Stimulated activated naive B cell treated with anti-CD40 and anti-IgM and Interleukin-4, amounts not matched to agents 10 μg/mL and 1 μg/mL and 100 μg/mL, for 72 hours (primary cell): Measurements from ENCODE around the gene CCDC148.
"Not testable (repeated sequence)": the region's sequence is repeated elsewhere in the genome, so short reads cannot be mapped to it uniquely, and the experiment has no call there.

Experiments
- ATAC-seq, 2 donors: fragments of 150-1000 bp; cut with Tn5 transposase; replicated peaks; 2 replicates each; pipeline ENCODE4 v1.10.0; 2021; ENCODE audit warnings: moderate library complexity in 1 of 2
- DNase-seq: peaks from one replicate; pipeline ENCODE4 v3.0.0; 2021
- H3K27ac Mint-ChIP-seq: one replicate; pipeline ENCODE4 v1.8.0; 2022; ENCODE audit warnings: mild to moderate bottlenecking, mixed read lengths
- H3K27me3 Mint-ChIP-seq, 2 donors: one replicate each; pipeline ENCODE4 v1.8.0; 2022; ENCODE audit warnings: mixed read lengths in 2 of 2
- H3K36me3 Mint-ChIP-seq, 2 donors: one replicate each; pipeline ENCODE4 v1.8.0; 2022; ENCODE audit warnings: mixed read lengths in 2 of 2, mild to moderate bottlenecking in 1 of 2
- H3K4me1 Mint-ChIP-seq, 2 donors: one replicate each; pipeline ENCODE4 v1.8.0; 2022; ENCODE audit warnings: mixed read lengths in 2 of 2, mild to moderate bottlenecking in 1 of 2
- H3K4me3 Mint-ChIP-seq, 2 donors: one replicate each; pipeline ENCODE4 v1.8.0; 2022; ENCODE audit warnings: mild to moderate bottlenecking in 2 of 2, mixed read lengths in 2 of 2, moderate library complexity in 1 of 2
- H3K9me3 Mint-ChIP-seq, 2 donors: one replicate each; pipeline ENCODE4 v1.8.0; 2022; ENCODE audit warnings: mixed read lengths in 2 of 2, mild to moderate bottlenecking in 1 of 2

The CCDC148 gene

DNA sequence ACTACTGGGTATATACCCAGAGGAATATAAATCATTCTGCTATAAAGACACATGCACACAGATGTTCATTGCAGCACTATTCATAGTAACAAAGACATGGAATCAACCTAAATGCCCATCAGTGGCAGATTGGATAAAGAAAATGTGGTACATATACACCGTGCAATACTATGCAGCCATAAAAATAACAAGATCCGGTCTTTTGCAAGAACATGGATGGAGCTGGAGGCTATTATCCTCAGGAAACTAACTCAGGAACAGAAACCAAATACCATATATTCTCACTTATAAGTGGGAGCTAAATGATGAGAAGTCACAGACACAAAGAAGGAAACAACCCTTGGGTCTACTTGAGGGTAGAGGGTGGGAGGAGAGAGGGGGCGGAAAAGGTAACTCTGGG lies 16.7 kb upstream of the CCDC148 start:
- H3K27me3 Mint-ChIP-seq, H3K4me3 Mint-ChIP-seq, H3K27ac Mint-ChIP-seq, H3K9me3 Mint-ChIP-seq, ATAC-seq, DNase-seq, H3K36me3 Mint-ChIP-seq: not testable (repeated sequence)
- peaks cover 8 to 11% of the 10 kb centered on the region in 2 donors for H3K4me1 Mint-ChIP-seq

DNA sequence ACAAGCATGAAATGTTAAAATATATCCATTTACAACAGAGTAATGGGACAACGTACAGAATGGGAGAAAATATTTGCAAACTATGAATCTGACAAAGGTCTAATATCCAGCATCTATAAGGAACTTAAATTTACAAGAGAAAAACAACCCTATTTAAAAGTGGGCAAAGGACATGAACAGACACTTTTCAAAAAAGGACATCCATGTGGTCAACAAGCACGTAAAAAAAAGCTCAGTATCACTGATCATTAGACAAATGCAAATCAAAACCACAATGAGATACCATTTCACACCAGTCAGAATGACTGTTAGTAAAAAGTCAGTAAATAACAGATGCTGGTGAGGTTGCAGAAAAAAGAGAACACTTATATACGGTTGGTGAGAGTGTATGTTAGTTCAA lies 16.3 kb upstream of the CCDC148 start:
- not testable (repeated sequence) for H3K27me3 Mint-ChIP-seq, H3K4me3 Mint-ChIP-seq, DNase-seq, H3K36me3 Mint-ChIP-seq, ATAC-seq, H3K4me1 Mint-ChIP-seq, H3K9me3 Mint-ChIP-seq, H3K27ac Mint-ChIP-seq

GRCh38 chr2:158467248-158467647 lies 10.7 kb upstream of the CCDC148 start:
- DNase-seq (no peak), ATAC-seq (no peak)
- Mint-ChIP-seq H3K36me3 (peaks cover 3% of the 10 kb centered on the region in 2 donors), H3K27ac (no peak overlapping the region), H3K4me3 (no peak overlapping the region), H3K27me3 (no peaks in the 10 kb centered on the region), H3K4me1 (no peaks in the 10 kb centered on the region), H3K9me3 (no peaks in the 10 kb centered on the region)

GRCh38 chr2:158464426-158465281 lies 8.1 kb upstream of the CCDC148 start:
- H3K4me1 Mint-ChIP-seq = peaks cover 4% of the 10 kb centered on the region in 2 donors
- H3K4me3 Mint-ChIP-seq = no peak overlapping the region
- no peak overlapping the region for H3K27ac Mint-ChIP-seq
- DNase-seq = no peak
- no peaks in the 10 kb centered on the region for H3K36me3 Mint-ChIP-seq
- H3K9me3 Mint-ChIP-seq = no peaks in the 10 kb centered on the region
- peak; percentile 56 to 61 for ATAC-seq
- peaks cover 0 to 4% of the 10 kb centered on the region in 2 donors for H3K27me3 Mint-ChIP-seq

DNA sequence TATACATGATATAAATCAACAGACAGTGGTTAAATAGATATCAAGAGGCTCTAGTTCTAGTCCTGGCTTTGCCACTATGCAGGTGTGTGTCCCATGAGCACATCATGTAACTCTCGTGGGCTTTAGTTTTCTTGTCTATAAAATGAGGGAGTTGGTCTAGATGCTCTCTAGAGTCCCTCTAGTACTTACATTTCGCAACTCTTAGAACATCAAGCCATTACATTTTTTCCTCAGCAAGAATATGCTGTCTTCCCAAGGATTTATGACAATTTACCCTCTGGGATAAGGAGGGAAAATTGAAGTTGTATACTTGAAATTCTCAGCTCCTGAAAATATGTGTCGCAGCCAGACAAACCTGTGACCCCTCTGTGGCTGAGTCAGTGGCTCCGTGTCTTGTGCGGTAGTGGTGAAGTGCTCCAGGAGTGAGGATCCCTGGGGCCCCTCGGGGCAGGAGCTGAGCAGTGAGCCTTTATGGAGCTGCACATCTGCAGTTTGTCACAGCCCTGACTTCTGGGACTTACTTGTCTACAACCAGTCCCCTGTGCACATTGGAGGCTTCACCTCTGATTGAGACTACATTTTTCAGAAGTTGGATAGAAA lies 7.0 kb upstream of the CCDC148 start:
- Mint-ChIP-seq H3K9me3 (no peaks in the 10 kb centered on the region), H3K27me3 (peaks cover under 1 to 6% of the 10 kb centered on the region in 2 donors), H3K36me3 (no peaks in the 10 kb centered on the region), H3K27ac (no peak overlapping the region), H3K4me1 (peaks cover 4 to 5% of the 10 kb centered on the region in 2 donors), H3K4me3 (no peak overlapping the region)
- ATAC-seq = no peak
- DNase-seq = no peak

- peaks cover 6 to 7% of the 10 kb centered on the region in 2 donors for H3K27me3 Mint-ChIP-seq
- no peaks in the 10 kb centered on the region for H3K9me3 Mint-ChIP-seq
- H3K4me1 Mint-ChIP-seq = peaks cover 17 to 21% of the 10 kb centered on the region in 2 donors
- DNase-seq (no peak), ATAC-seq (no peak)
- no peaks in the 10 kb centered on the region for H3K36me3 Mint-ChIP-seq
- H3K27ac Mint-ChIP-seq = no peak overlapping the region
- H3K4me3 Mint-ChIP-seq = no peak overlapping the region
These were observed 4.2 kb upstream of the CCDC148 start for GRCh38 chr2:158460632-158461297.

DNA sequence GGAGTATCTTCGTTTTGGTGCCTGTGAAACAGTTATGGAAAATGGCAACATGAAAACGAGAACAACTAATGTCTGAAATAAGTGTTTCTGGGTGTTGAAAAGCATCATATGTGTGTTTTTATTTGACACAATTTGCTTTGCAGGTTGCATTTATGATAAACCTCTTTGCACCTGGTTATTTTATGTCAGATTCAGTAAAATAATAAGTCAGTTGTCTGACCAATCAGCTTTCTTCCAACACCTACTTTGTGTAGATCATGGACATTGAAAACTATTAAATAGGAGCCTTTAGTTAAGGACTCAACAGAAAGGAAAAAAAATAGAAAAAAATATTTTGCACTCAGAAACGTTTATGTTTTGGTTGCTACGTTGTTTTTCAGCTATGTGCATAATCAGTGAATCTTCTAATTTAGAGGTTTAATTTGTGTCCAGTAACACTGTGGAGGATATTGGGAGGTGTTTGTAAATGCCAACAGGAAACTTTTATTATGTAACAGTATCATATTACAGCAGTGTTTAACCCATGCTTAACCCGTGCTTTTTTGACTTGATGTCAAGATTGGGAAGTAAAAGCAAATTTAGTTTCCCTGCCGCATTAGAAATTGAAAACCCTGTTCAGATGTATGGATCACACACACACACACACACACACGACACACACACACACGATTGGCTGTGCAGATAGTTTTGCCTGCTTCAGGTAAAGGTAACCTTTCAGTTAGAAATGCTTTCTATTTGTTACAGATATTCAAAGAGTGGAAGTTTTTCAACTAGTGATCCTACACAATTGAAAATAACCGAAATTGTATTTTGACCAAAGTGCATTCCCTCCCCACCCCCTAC lies 2.8 kb upstream of the CCDC148 start:
- H3K9me3 Mint-ChIP-seq = no peaks in the 10 kb centered on the region
- DNase-seq (no peak), ATAC-seq (no peak)
- H3K27me3 Mint-ChIP-seq = peaks cover 6 to 7% of the 10 kb centered on the region in 2 donors
- peaks cover 17 to 22% of the 10 kb centered on the region in 2 donors for H3K4me1 Mint-ChIP-seq
- H3K4me3 Mint-ChIP-seq = no peak overlapping the region
- H3K27ac Mint-ChIP-seq = no peak overlapping the region
- H3K36me3 Mint-ChIP-seq = no peaks in the 10 kb centered on the region

DNA sequence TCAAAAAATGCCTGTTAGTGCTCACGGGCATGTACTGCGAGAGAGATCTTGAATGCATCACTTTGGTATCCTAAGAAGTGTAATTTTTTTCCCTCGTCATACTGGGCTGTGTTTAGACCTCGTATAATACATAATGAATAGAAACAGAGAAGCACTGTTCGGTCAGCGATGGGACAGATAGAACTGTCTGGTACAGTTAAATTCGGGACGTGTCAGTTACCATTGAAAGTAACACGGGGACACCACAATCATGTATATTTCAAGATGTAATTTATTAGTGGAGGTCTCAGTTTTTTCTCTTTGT lies 2.0 kb upstream of the CCDC148 start:
- Mint-ChIP-seq H3K4me3 (peak overlapping the region; percentile 93 to 99), H3K36me3 (no peaks in the 10 kb centered on the region), H3K9me3 (no peaks in the 10 kb centered on the region), H3K27me3 (peaks cover 10 to 15% of the 10 kb centered on the region in 2 donors), H3K4me1 (peaks cover 17 to 22% of the 10 kb centered on the region in 2 donors), H3K27ac (no peak overlapping the region)
- no peak for ATAC-seq
- no peak for DNase-seq

DNA sequence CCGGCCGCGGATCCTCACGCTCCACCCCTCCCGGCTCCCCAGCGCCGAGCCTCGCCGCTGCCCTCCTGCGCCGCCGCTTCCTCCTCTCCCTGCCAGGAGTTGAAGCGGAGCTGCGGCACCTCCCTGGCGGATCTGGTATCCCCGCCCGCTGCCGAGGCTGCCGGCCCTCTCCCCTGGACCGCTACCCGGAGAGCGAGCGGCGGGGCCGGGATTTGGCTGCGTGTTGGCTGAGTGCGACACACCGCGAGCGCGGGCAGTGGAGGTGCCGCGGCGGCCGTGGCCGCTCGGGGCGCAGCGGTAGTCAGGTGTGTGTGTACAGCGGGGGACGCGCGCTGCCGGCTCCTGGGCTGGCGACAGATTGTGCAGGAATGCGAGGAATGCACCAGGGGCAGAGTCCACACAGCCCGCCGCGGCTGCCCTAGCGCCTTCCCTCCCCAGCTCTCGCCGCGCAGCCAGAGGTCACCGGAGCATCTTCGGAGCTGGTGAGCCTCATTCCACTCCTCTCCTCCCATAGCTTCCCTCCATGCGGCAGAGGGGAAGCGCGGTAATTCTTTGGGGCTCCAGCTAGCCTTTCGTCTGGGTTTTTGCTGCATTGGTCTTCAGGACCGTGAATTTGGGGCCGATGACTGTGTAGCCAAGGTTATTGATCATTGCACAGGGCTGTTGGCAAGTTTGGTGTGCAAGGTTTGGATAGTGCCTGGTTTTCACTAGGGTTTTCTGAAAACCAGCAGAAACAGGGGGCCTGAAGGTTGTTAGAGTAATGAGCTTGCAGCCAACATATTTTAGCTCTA lies 1.5 kb upstream of the CCDC148 start:
- H3K4me1 Mint-ChIP-seq = peaks cover 17 to 22% of the 10 kb centered on the region in 2 donors
- H3K27me3 Mint-ChIP-seq = peaks cover 16 to 17% of the 10 kb centered on the region in 2 donors
- ATAC-seq (peak; percentile 59 to 62), DNase-seq (peak; percentile 33)
- peak overlapping the region; percentile 93 to 99 for H3K4me3 Mint-ChIP-seq
- peak overlapping the region; percentile 89 for H3K27ac Mint-ChIP-seq
- no peaks in the 10 kb centered on the region for H3K9me3 Mint-ChIP-seq
- H3K36me3 Mint-ChIP-seq = no peaks in the 10 kb centered on the region

GRCh38 chr2:158457092-158457825 lies 706 bp upstream of the CCDC148 start:
- Mint-ChIP-seq H3K4me1 (peaks cover 17 to 22% of the 10 kb centered on the region in 2 donors), H3K27me3 (peaks cover 17 to 21% of the 10 kb centered on the region in 2 donors), H3K27ac (peak overlapping the region; percentile 89), H3K4me3 (peak overlapping the region; percentile 93 to 99), H3K9me3 (no peaks in the 10 kb centered on the region), H3K36me3 (no peaks in the 10 kb centered on the region)
- ATAC-seq (peak; percentile 46 to 49), DNase-seq (peak; percentile 44)

- Mint-ChIP-seq H3K36me3 (no peaks in the 10 kb centered on the region), H3K27ac (no peak overlapping the region), H3K4me1 (no peaks in the 10 kb centered on the region), H3K4me3 (no peak overlapping the region), H3K9me3 (peaks cover 0 to 4% of the 10 kb centered on the region in 2 donors), H3K27me3 (no peaks in the 10 kb centered on the region)
- DNase-seq (no peak), ATAC-seq (no peak)
These were observed 12.9 kb downstream of the CCDC148 start for GRCh38 chr2:158443606-158444005.

GRCh38 chr2:158439062-158439461 lies 17.5 kb downstream of the CCDC148 start:
- peaks cover 0 to 10% of the 10 kb centered on the region in 2 donors for H3K27me3 Mint-ChIP-seq
- peaks cover 0 to 13% of the 10 kb centered on the region in 2 donors for H3K9me3 Mint-ChIP-seq
- not testable (repeated sequence) for DNase-seq, ATAC-seq, H3K4me3 Mint-ChIP-seq, H3K4me1 Mint-ChIP-seq, H3K27ac Mint-ChIP-seq, H3K36me3 Mint-ChIP-seq

DNA sequence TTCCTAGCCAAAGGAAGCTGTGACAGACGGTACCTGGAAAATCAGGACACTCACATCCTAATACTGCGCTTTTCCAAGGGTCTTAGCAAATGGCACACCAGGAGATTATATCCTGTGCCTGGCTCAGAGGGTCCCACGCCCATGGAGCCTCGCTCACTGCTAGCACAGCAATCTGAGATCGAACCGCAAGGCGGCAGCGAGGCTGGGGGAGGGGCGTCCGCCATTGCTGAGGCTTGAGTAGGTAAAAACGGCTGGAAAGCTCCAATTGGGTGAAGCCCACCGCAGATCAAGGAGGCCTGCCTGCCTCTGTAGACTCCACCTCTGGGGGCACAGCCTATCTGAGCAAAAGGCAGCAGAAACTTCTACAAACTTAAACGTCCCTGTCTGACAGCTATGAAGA lies 22.8 kb downstream of the CCDC148 start:
- not testable (repeated sequence) for H3K4me1 Mint-ChIP-seq

More for the DNA sequence above, 22.8 kb downstream of the CCDC148 start:
- not testable (repeated sequence) for H3K27ac Mint-ChIP-seq, H3K36me3 Mint-ChIP-seq, DNase-seq, ATAC-seq, H3K4me3 Mint-ChIP-seq
- Mint-ChIP-seq H3K9me3 (peaks cover 6 to 17% of the 10 kb centered on the region in 2 donors), H3K27me3 (peaks cover 0 to 10% of the 10 kb centered on the region in 2 donors)
